B cell (primary cell): ENCODE results near the gene APOA5.

Experiments used
- EZH2 ChIP-seq: IDR thresholded peaks from 2 replicates; pipeline ENCODE4 v1.6.1; 2012; ENCODE audit warnings: borderline replicate concordance, low read depth, mild to moderate bottlenecking, moderate library complexity, low read length; ENCODE audit not compliant: insufficient read depth, poor library complexity, severe bottlenecking
- TF ChIP-seq, protein P1 (sequence below): fragments of 200-600 bp; IDR thresholded peaks from one replicate; pipeline ENCODE4 v1.8.0; 2022; ENCODE audit warnings: antibody characterized with exemption, mild to moderate bottlenecking

DNA sequence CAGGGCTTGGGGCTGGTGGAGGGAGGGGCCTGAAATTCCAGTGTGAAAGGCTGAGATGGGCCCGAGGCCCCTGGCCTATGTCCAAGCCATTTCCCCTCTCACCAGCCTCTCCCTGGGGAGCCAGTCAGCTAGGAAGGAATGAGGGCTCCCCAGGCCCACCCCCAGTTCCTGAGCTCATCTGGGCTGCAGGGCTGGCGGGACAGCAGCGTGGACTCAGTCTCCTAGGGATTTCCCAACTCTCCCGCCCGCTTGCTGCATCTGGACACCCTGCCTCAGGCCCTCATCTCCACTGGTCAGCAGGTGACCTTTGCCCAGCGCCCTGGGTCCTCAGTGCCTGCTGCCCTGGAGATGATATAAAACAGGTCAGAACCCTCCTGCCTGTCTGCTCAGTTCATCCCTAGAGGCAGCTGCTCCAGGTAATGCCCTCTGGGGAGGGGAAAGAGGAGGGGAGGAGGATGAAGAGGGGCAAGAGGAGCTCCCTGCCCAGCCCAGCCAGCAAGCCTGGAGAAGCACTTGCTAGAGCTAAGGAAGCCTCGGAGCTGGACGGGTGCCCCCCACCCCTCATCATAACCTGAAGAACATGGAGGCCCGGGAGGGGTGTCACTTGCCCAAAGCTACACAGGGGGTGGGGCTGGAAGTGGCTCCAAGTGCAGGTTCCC is 38.0 kb upstream of the APOA5 start, which contains the start of gene APOC3:
- TF ChIP-seq, protein P1, sequence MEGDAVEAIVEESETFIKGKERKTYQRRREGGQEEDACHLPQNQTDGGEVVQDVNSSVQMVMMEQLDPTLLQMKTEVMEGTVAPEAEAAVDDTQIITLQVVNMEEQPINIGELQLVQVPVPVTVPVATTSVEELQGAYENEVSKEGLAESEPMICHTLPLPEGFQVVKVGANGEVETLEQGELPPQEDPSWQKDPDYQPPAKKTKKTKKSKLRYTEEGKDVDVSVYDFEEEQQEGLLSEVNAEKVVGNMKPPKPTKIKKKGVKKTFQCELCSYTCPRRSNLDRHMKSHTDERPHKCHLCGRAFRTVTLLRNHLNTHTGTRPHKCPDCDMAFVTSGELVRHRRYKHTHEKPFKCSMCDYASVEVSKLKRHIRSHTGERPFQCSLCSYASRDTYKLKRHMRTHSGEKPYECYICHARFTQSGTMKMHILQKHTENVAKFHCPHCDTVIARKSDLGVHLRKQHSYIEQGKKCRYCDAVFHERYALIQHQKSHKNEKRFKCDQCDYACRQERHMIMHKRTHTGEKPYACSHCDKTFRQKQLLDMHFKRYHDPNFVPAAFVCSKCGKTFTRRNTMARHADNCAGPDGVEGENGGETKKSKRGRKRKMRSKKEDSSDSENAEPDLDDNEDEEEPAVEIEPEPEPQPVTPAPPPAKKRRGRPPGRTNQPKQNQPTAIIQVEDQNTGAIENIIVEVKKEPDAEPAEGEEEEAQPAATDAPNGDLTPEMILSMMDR, result no peak
- TF ChIP-seq EZH2, result no peak
